HTERT RPE-1 (cell line): Measurements from ENCODE around the gene AKR1C1.
"Not testable (repeated sequence)": the region's sequence is repeated elsewhere in the genome, so short reads cannot be mapped to it uniquely, and the experiment has no call there.

Experiments used
- in situ Hi-C: fragments of 300-500 bp; cut with MboI; formaldehyde crosslinking; loops from 4 replicates; pipeline ENCODE4 v1.14.3; 2020; ENCODE audit warnings: low sequenced_read_pairs

The AKR1C1 gene

GRCh38 chr10:4982764-4983226 is 19.6 kb downstream of the AKR1C1 start:
- in situ Hi-C loops = no loop called here

GRCh38 chr10:4983615-4984216 is 20.5 kb downstream of the AKR1C1 start:
- in situ Hi-C loops = no loop called here

- in situ Hi-C loops = no loop called here
Measured at GRCh38 chr10:4984223-4984622, 21.0 kb downstream of the AKR1C1 start.

- in situ Hi-C loops = no loop called here
Measured at GRCh38 chr10:4984971-4985594, 21.9 kb downstream of the AKR1C1 start.

GRCh38 chr10:4988000-4988641 is 24.9 kb downstream of the AKR1C1 start:
- in situ Hi-C loops = not testable (repeated sequence)

- in situ Hi-C loops = no loop called here
Measured at GRCh38 chr10:4990217-4990616, 27.0 kb downstream of the AKR1C1 start.

- in situ Hi-C loops = not testable (repeated sequence)
Measured at GRCh38 chr10:4991463-4991862, 28.2 kb downstream of the AKR1C1 start.

- in situ Hi-C loops = not testable (repeated sequence)
Measured at GRCh38 chr10:4992564-4992963, 29.3 kb downstream of the AKR1C1 start.

- in situ Hi-C loops = not testable (repeated sequence)
Measured at GRCh38 chr10:4994260-4994659, 31.0 kb downstream of the AKR1C1 start.

- in situ Hi-C loops = no loop called here
Measured at GRCh38 chr10:4998671-4999070, 35.5 kb downstream of the AKR1C1 start.

- in situ Hi-C loops = no loop called here
Measured at GRCh38 chr10:5002013-5002727, 39.0 kb downstream of the AKR1C1 start.

- in situ Hi-C loops = not testable (repeated sequence)
Measured at GRCh38 chr10:5003127-5004029, 40.2 kb downstream of the AKR1C1 start, which contains the start of gene AKR1C2. Gene AKR1C2 (minus strand): TSS chr10:5003857. CDS start chr10:5003835, 22 bp downstream.

GRCh38 chr10:5004030-5004385 is 40.8 kb downstream of the AKR1C1 start:
- in situ Hi-C loops = not testable (repeated sequence)

- in situ Hi-C loops = not testable (repeated sequence)
Measured at GRCh38 chr10:5004501-5004900, 41.3 kb downstream of the AKR1C1 start.

GRCh38 chr10:5008857-5009548 is 45.8 kb downstream of the AKR1C1 start:
- in situ Hi-C loops = not testable (repeated sequence)

GRCh38 chr10:5010043-5010442 is 46.8 kb downstream of the AKR1C1 start:
- in situ Hi-C loops = not testable (repeated sequence)

GRCh38 chr10:5011392-5011791 is 48.2 kb downstream of the AKR1C1 start:
- in situ Hi-C loops = not testable (repeated sequence)

GRCh38 chr10:5012595-5012994 is 49.4 kb downstream of the AKR1C1 start:
- in situ Hi-C loops = no loop called here

GRCh38 chr10:5013385-5013784 is 50.2 kb downstream of the AKR1C1 start:
- in situ Hi-C loops = no loop called here
